K562 (cell line): ENCODE measurements around the gene CD8A. TPM values are rescaled to one million over a fixed set of nuclear protein-coding genes. Genes with fewer than 3 reads are reported as not detected.

ENCODE experiments used
- ATAC-seq: fragments of 200-7000 bp; cut with Tn5 transposase; 3 replicates; pipeline ENCODE4 v1.9.1; 2020; ENCODE audit warnings: moderate library complexity
- BruUV-seq: library from RNA; stranded (reverse); fragments of 400-500 nt; replicated peaks from 2 replicates; lab custom pipeline; 2021; lab: Mats Ljungman, UMichigan
- CTCF ChIA-PET: fragments of 300-600 bp; formaldehyde crosslinking; extraction: SDS; loops from one replicate; lab custom pipeline; 2021; ENCODE audit warnings: low intra/inter-chr PET ratio; lab: Yijun Ruan, JAX
- POLR2A ChIA-PET: fragments of 300-600, 350-650 bp; sonication (Branson Sonifier 250); formaldehyde crosslinking; extraction: SDS; loops from one replicate; lab custom pipeline; 2021; ENCODE audit warnings: antibody characterized with exemption, inconsistent platforms; lab: Yijun Ruan, JAX
- DNase-seq, 4 experiments: peaks; one replicate each; pipeline versions ENCODE4 v3.0.0 to v3.0.0-alpha.2; 2011 to 2018; ENCODE audit warnings: low spot score in 3 of 4, mixed read lengths in 3 of 4; ENCODE audit errors: extremely low read depth in 1 of 4
- FAIRE-seq: peaks from 2 replicates; lab custom pipeline; 2011; peaks lifted over from hg19 to GRCh38; lab: Jason Lieb, UNC
- H2AFZ ChIP-seq: 2 replicates; pipeline ENCODE4 v1.6.0; 2011; ENCODE audit warnings: low read depth, low read length, control low read depth, inconsistent platforms
- H3K27ac ChIP-seq: fragments of 200-600 bp; 3 replicates; pipeline ENCODE4 v1.8.0; 2011; ENCODE audit warnings: low read depth, mild to moderate bottlenecking, control low read depth, inconsistent platforms, low read length, moderate library complexity, mixed read lengths; ENCODE audit errors: extremely low read depth
- H3K27me3 ChIP-seq, 2 experiments: fragments of 300-600 bp in 1 of 2; 2 replicates in 1 of 2; 3 replicates in 1 of 2; pipeline versions ENCODE4 v1.6.0 to v1.8.0; 2011; ENCODE audit warnings: inconsistent platforms in 2 of 2, low read length in 2 of 2, mild to moderate bottlenecking in 1 of 2, mixed read lengths in 1 of 2, moderate library complexity in 1 of 2; ENCODE audit not compliant: control insufficient read depth in 2 of 2, insufficient read depth in 2 of 2
- H3K36me3 ChIP-seq: fragments of 300-600 bp; 3 replicates; pipeline ENCODE4 v1.8.0; 2011; ENCODE audit warnings: mild to moderate bottlenecking, low read length, inconsistent platforms; ENCODE audit not compliant: control insufficient read depth, insufficient read depth
- H3K4me1 ChIP-seq, 2 experiments: fragments of 200-600 bp in 1 of 2; replicated peaks in 1 of 2; 2 replicates in 1 of 2; 3 replicates in 1 of 2; pipeline versions ENCODE4 v1.5.1 to v1.8.0; 2011; ENCODE audit warnings: inconsistent platforms in 2 of 2, low read length in 2 of 2, mild to moderate bottlenecking in 1 of 2, mixed read lengths in 1 of 2, moderate library complexity in 1 of 2; ENCODE audit not compliant: control insufficient read depth in 2 of 2, insufficient read depth in 2 of 2
- H3K4me2 ChIP-seq: 2 replicates; pipeline ENCODE4 v1.6.1; 2011; ENCODE audit warnings: low read length, control low read depth, inconsistent platforms, mixed read lengths; ENCODE audit not compliant: insufficient read depth
- H3K4me3 ChIP-seq: fragments of 200-600 bp; sonication (generic), shearing (Covaris generic); 2 replicates; pipeline ENCODE4 v1.5.1; 2016; ENCODE audit warnings: control low read depth, inconsistent platforms
- H3K79me2 ChIP-seq: fragments of 200-600 bp; 3 replicates; pipeline ENCODE4 v1.8.0; 2011; ENCODE audit warnings: low read length, inconsistent platforms; ENCODE audit not compliant: control insufficient read depth, insufficient read depth
- H3K9ac ChIP-seq, 2 experiments: 2 replicates each; pipeline versions ENCODE4 v1.6.0 to v1.6.1; 2011; ENCODE audit warnings: low read depth in 2 of 2, low read length in 2 of 2, control low read depth in 1 of 2, inconsistent platforms in 1 of 2, mild to moderate bottlenecking in 1 of 2, mixed read lengths in 1 of 2; ENCODE audit not compliant: insufficient read depth in 1 of 2
- H3K9me1 ChIP-seq: one replicate; pipeline ENCODE4 v1.6.0; 2011; ENCODE audit warnings: inconsistent platforms, mild to moderate bottlenecking, low read length, moderate library complexity; ENCODE audit not compliant: control insufficient read depth, insufficient read depth
- H3K9me3 ChIP-seq: replicated peaks from 2 replicates; pipeline ENCODE4 v1.5.1; 2011; ENCODE audit warnings: low read depth, low read length, inconsistent platforms; ENCODE audit not compliant: control insufficient read depth, insufficient read depth
- H4K20me1 ChIP-seq: replicated peaks from 2 replicates; pipeline ENCODE4 v1.6.1; 2011; ENCODE audit warnings: low read length, inconsistent platforms, mixed read lengths; ENCODE audit not compliant: control insufficient read depth, insufficient read depth
- CBFA2T2 ChIP-seq: fragments of 450-650 bp; conservative IDR thresholded peaks from 2 replicates; pipeline ENCODE4 v1.6.1; 2017; ENCODE audit warnings: mild to moderate bottlenecking
- CBX3 ChIP-seq, 2 experiments: IDR thresholded peaks; 1 replicate in 1 of 2; 2 replicates in 1 of 2; pipeline ENCODE4 v1.6.1; 2012; ENCODE audit warnings: inconsistent platforms in 2 of 2, low read length in 2 of 2, borderline replicate concordance in 1 of 2, control low read depth in 1 of 2
- CBX5 ChIP-seq: IDR thresholded peaks from 2 replicates; pipeline ENCODE4 v1.6.1; 2014; ENCODE audit warnings: low read depth, borderline replicate concordance
- FIP1L1 ChIP-seq: fragments of 200-400 bp; formaldehyde crosslinking; IDR thresholded peaks from 2 replicates; pipeline ENCODE4 v1.6.1; 2018; ENCODE audit warnings: mild to moderate bottlenecking, low read depth, low read length; ENCODE audit not compliant: poor library complexity, severe bottlenecking
- FUS ChIP-seq: fragments of 200-400 bp; formaldehyde crosslinking; optimal IDR thresholded peaks from 2 replicates; pipeline ENCODE3; 2017; ENCODE audit warnings: low read depth, low read length
- GABPB2 ChIP-seq: fragments of 250-450 bp; sonication (Bioruptor Pico); conservative IDR thresholded peaks from 2 replicates; pipeline ENCODE4 v1.5.1; 2021; ENCODE audit warnings: mild to moderate bottlenecking
- HDAC3 ChIP-seq: fragments of 450-650 bp; IDR thresholded peaks from 2 replicates; pipeline ENCODE4 v1.6.1; 2018; ENCODE audit warnings: borderline replicate concordance, mild to moderate bottlenecking, moderate library complexity; ENCODE audit not compliant: partially characterized antibody
- HSF4 ChIP-seq: fragments of 250-450 bp; sonication (Bioruptor Pico); IDR thresholded peaks from 2 replicates; pipeline ENCODE4 v2.1.2; 2022; ENCODE audit warnings: mild to moderate bottlenecking, moderate library complexity, borderline replicate concordance
- IRF1 ChIP-seq: sonication (generic); formaldehyde crosslinking; IDR thresholded peaks from 2 replicates; pipeline ENCODE4 v1.8.0; 2022; ENCODE audit warnings: missing genetic modification reagents, mild to moderate bottlenecking, borderline replicate concordance
- KLF16 ChIP-seq: IDR thresholded peaks from 2 replicates; pipeline ENCODE4 v1.6.1; 2016; ENCODE audit warnings: antibody characterized with exemption
- MECOM ChIP-seq: fragments of 250-450 bp; sonication (Bioruptor Pico); IDR thresholded peaks from 2 replicates; pipeline ENCODE4 v1.8.0; 2022; ENCODE audit warnings: inconsistent platforms
- MTA2 ChIP-seq: fragments of 450-650 bp; IDR thresholded peaks from 2 replicates; pipeline ENCODE4 v1.6.1; 2016; ENCODE audit warnings: low read depth
- NFE2 ChIP-seq: IDR thresholded peaks from 2 replicates; pipeline ENCODE4 v1.6.1; 2014; ENCODE audit warnings: antibody characterized with exemption, low read depth
- RNF2 ChIP-seq: sonication (generic); IDR thresholded peaks from 2 replicates; pipeline ENCODE4 v1.6.1; 2016
- TAL1 ChIP-seq: fragments of 450-650 bp; IDR thresholded peaks from 2 replicates; pipeline ENCODE4 v1.6.1; 2016; ENCODE audit warnings: mild to moderate bottlenecking
- ZNF707 ChIP-seq: fragments of 250-450 bp; sonication (Bioruptor Pico); conservative IDR thresholded peaks from 2 replicates; pipeline ENCODE4 v1.8.0; 2022; ENCODE audit warnings: inconsistent platforms, mild to moderate bottlenecking, moderate library complexity
- WGBS: fragments of 100-300 bp; shearing (Covaris generic); methylation state at CpG from one replicate; pipeline ENCODE4 v1.1.6; 2016; ENCODE audit warnings: low coverage, mixed read lengths; ENCODE audit not compliant: insufficient coverage; ENCODE audit errors: missing lambda C conversion rate; 5-methylcytosine and 5-hydroxymethylcytosine counted together
- in situ Hi-C: fragments of 300-500 bp; cut with MboI; formaldehyde crosslinking; loops from 4 replicates; pipeline ENCODE4 v1.15.0; 2018; ENCODE audit warnings: inconsistent platforms, mixed read lengths
- intact Hi-C: fragments of 100-400 bp; cut with micrococcal nuclease; formaldehyde crosslinking; loops from 2 replicates; pipeline ENCODE4 v1.14.2; 2022
- polyA plus RNA-seq, 8 experiments: library from polyadenylated mRNA; depleted of rRNA in 4 of 8; stranded (reverse) in 5 of 8; unstranded in 3 of 8; fragments of >200 nt; fragmentation: Nextera tagmentation in 2 of 8; fragmentation: Illumina TruSeq in 1 of 8; extraction: Ambion mirVana in 2 of 8; extraction: Trizol in 1 of 8; gene quantifications; 2 replicates each; pipeline versions ENCODE4 v1.2.1 to v1.2.3, GENCODE V29; 2011 to 2014; ENCODE audit warnings: inconsistent platforms in 1 of 8, missing spikeins in 1 of 8
- total RNA-seq, 7 experiments: library from RNA; depleted of rRNA in 6 of 7; stranded (reverse); fragments of >200 nt in 6 of 7; fragmentation: Illumina TruSeq in 2 of 7; extraction: Trizol in 2 of 7; gene quantifications; 2 replicates each; pipeline versions ENCODE4 v1.2.1 to v1.2.3, GENCODE V29; 2011 to 2021; ENCODE audit warnings: low replicate concordance in 1 of 7

The CD8A gene
- total and polyA plus RNA-seq, 9 of the 15 experiments (the other 6 are each of a cell fraction or from before 2014, with no cell fraction given), result 0.07 TPM; not detected in 8

GRCh38 chr2:86826951-86827350 lies 36.2 kb upstream of the CD8A start:
- H3K9me1 ChIP-seq, result no peaks in the 10 kb centered on the region
- FAIRE-seq (no peak), DNase-seq (no peak), ATAC-seq (no peak)
- H3K4me2 ChIP-seq, result no peak overlapping the region
- H3K9me3 ChIP-seq, result no peaks in the 10 kb centered on the region
- no TSS peak for BruUV-seq
- no peak overlapping the region for H3K9ac ChIP-seq
- H3K27me3 ChIP-seq, result peaks cover 11 to 52% of the 10 kb centered on the region in 2 experiments; a peak in 4 of 5 replicates
- H3K27ac ChIP-seq, result no peak overlapping the region
- WGBS, result 4% methylated on average over 4 of the region's 4 CpGs
- CTCF ChIA-PET, result no interaction called here
- H3K79me2 ChIP-seq, result no peaks in the 10 kb centered on the region
- intact Hi-C loops, result no loop called here
- TF ChIP-seq GABPB2 (CRISPR knock-in tag) (no peak), CBFA2T2 (no peak), IRF1 (CRISPR knock-in tag) (no peak), HDAC3 (no peak), TAL1 (no peak), HSF4 (CRISPR knock-in tag) (no peak), RNF2 (no peak), KLF16 (no peak), ZNF707 (CRISPR knock-in tag) (no peak), MTA2 (no peak), CBX3 (IDR thresholded peaks at IDR 0.05; ENCODE audit: borderline replicate concordance in 1 of 2, low read length in 2 of 2) (no peak), CBX5 (no peak), FIP1L1 (no peak), MECOM (no peak), FUS (no peak), NFE2 (no peak)
- POLR2A ChIA-PET, result no interaction called here
- H3K4me3 ChIP-seq, result no peak overlapping the region
- no peaks in the 10 kb centered on the region for H3K36me3 ChIP-seq
- H3K4me1 ChIP-seq, result no peaks in the 10 kb centered on the region; a peak in 1 of 5 replicates
- H4K20me1 ChIP-seq, result no peaks in the 10 kb centered on the region
- in situ Hi-C loops, result no loop called here
- no peak overlapping the region for H2AFZ ChIP-seq
